ENCODE measurements around the gene CRB2.

DNA sequence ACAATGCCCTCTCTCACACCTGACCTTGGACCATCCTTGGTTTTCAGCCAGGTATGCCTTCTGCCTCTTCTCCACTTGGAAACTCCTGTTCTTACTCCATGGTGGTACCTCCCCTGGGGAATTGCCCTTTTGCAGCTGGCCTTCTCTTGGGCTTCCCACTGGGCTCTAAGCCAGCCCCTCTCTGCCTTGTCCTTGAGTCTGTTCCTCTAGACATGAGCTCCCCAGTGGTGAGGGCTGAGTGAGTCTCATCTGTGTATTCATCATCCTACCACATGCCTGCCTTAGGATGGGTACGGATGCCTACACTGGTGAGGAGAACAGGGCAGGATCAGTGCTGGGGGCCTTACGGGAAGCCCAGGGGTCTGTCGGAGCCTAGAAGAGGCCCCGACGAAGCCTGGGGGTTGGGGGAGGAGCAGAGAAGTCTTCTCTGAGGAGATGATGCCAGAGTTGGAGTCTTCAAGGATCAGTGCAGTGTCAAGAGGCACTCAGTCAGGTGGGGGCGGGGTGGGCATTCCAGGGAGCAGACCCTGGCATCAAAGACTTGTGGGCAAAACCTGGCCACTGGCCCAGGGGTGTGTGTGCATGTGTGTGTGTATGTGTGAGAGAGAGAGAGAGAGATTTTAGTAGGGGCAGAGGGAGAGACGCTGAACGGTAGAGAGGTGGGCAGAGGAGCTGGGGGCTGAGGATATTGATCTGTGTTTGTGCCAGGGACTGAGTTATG, 5.2 kb upstream of the CRB2 start:
- no peak for TF ChIP-seq CTCF (IDR thresholded peaks at IDR 0.05)
- no peak for TF ChIP-seq POLR2A (IDR thresholded peaks at IDR 0.05)

Data from heart left ventricle (tissue), 13 donors.